ENCODE results near the gene CSGALNACT2.
A peak's percentile ranks its signal among the peaks of the same experiment; 100 is the strongest.

DNA sequence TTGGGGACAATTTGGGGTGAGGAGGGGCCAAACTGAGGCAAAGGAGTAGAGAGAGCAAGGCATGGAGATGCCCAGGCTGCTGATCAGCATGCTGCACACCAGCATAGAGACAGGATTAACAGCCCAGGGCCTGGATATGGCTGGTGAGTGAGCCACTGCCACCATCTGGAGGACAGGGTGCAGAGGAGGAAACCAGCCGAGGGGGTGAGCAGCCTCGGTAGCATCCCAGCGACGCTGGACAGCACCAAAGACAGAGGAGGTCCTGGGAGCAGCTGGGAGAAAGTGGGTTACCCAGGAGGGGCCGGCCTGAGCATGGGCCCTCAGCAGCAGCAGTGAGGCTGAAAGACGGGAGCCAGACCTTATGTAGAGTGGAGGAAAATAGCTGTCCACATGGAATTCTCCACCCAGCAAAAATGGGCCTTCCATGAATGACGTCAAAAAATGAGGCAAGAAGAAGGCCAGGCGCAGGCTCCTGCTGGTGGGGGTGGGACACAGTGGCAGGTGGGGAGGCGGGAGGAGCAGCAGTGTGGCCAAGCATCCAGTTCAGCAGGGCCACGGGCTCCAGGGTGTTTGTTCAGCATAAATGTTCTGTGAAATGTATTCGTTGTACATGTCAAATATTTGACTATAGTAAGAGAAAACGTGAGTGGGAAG is 44.7 kb upstream of the CSGALNACT2 start:
- TF ChIP-seq, protein P1, sequence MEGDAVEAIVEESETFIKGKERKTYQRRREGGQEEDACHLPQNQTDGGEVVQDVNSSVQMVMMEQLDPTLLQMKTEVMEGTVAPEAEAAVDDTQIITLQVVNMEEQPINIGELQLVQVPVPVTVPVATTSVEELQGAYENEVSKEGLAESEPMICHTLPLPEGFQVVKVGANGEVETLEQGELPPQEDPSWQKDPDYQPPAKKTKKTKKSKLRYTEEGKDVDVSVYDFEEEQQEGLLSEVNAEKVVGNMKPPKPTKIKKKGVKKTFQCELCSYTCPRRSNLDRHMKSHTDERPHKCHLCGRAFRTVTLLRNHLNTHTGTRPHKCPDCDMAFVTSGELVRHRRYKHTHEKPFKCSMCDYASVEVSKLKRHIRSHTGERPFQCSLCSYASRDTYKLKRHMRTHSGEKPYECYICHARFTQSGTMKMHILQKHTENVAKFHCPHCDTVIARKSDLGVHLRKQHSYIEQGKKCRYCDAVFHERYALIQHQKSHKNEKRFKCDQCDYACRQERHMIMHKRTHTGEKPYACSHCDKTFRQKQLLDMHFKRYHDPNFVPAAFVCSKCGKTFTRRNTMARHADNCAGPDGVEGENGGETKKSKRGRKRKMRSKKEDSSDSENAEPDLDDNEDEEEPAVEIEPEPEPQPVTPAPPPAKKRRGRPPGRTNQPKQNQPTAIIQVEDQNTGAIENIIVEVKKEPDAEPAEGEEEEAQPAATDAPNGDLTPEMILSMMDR (IDR thresholded peaks at IDR 0.05; ENCODE audit: borderline replicate concordance, extremely low read depth, low read length, poor library complexity, severe bottlenecking): peak; percentile 17
- no peak for TF ChIP-seq EZH2 (IDR thresholded peaks at IDR 0.05; ENCODE audit: borderline replicate concordance, low read depth, low read length, severe bottlenecking)

Measured in DND-41 (cell line).